PFSK-1 (cell line): ENCODE results near the gene NDUFA13.

Source experiments
- FOXP2 ChIP-seq: optimal IDR thresholded peaks from 2 replicates; pipeline ENCODE3; 2011; ENCODE audit warnings: borderline replicate concordance, control low read depth, inconsistent platforms; ENCODE audit not compliant: insufficient read depth; ENCODE audit errors: extremely low read length, extremely low read depth
- POLR2AphosphoS5 ChIP-seq: IDR thresholded peaks from 2 replicates; pipeline ENCODE4 v1.6.1; 2012; ENCODE audit warnings: low read depth, mild to moderate bottlenecking, control low read depth, low read length, moderate library complexity
- SIN3A ChIP-seq: IDR thresholded peaks from 2 replicates; pipeline ENCODE4 v1.6.1; 2012; ENCODE audit warnings: mild to moderate bottlenecking, low read length, moderate library complexity, borderline replicate concordance; ENCODE audit not compliant: insufficient read depth
- TAF1 ChIP-seq: IDR thresholded peaks from 2 replicates; pipeline ENCODE4 v1.6.1; 2012; ENCODE audit warnings: low read length, control low read depth, borderline replicate concordance; ENCODE audit not compliant: insufficient read depth
- TF ChIP-seq, protein P1 (sequence below), 2 experiments: IDR thresholded peaks; 2 replicates each; pipeline versions ENCODE4 v1.6.1 to v1.8.0; 2011 to 2012; ENCODE audit warnings: low read depth in 2 of 2, low read length in 2 of 2, control low read depth in 1 of 2, inconsistent platforms in 1 of 2, mild to moderate bottlenecking in 1 of 2, moderate library complexity in 1 of 2; ENCODE audit not compliant: insufficient read depth in 1 of 2

Gene NDUFA13

DNA sequence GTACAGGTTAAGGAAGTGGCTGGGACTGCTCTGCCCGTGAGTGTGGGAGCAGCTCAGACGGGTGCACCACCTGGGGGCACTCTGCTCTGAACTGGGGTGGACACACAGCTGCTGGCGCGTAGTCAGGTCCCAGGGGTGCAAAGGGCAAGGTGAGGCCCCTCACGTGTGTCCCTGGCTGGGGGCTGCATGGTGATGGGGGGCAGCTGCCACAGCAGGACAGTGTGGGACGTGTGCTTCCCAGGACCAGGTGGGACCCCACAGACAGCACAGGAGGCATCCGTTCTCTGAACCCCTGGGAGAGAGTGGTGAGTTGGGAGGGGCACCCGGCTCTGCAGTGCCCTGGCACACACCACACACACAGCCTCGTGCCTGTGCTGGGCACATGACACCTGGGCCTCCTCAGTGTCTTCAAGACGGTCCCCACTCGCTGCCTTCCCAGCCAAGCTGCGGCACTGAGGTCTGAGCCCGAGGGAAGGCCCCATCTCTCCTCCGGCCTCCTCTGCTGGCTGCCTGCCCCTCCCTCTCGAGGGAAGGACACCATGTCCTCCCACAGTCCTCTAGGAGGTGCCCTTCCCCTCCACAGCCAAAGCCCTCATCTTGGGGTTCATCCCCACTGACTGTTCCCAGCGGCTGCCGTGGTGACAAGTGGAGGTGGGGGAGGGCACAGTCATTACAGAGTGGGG, 46.8 kb downstream of the NDUFA13 start:
- TF ChIP-seq POLR2AphosphoS5 (no peak), TAF1 (no peak), SIN3A (no peak), FOXP2 (no peak)
- TF ChIP-seq, protein P1, sequence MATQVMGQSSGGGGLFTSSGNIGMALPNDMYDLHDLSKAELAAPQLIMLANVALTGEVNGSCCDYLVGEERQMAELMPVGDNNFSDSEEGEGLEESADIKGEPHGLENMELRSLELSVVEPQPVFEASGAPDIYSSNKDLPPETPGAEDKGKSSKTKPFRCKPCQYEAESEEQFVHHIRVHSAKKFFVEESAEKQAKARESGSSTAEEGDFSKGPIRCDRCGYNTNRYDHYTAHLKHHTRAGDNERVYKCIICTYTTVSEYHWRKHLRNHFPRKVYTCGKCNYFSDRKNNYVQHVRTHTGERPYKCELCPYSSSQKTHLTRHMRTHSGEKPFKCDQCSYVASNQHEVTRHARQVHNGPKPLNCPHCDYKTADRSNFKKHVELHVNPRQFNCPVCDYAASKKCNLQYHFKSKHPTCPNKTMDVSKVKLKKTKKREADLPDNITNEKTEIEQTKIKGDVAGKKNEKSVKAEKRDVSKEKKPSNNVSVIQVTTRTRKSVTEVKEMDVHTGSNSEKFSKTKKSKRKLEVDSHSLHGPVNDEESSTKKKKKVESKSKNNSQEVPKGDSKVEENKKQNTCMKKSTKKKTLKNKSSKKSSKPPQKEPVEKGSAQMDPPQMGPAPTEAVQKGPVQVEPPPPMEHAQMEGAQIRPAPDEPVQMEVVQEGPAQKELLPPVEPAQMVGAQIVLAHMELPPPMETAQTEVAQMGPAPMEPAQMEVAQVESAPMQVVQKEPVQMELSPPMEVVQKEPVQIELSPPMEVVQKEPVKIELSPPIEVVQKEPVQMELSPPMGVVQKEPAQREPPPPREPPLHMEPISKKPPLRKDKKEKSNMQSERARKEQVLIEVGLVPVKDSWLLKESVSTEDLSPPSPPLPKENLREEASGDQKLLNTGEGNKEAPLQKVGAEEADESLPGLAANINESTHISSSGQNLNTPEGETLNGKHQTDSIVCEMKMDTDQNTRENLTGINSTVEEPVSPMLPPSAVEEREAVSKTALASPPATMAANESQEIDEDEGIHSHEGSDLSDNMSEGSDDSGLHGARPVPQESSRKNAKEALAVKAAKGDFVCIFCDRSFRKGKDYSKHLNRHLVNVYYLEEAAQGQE (IDR thresholded peaks at IDR 0.05; ENCODE audit: insufficient read depth in 1 of 2, low read depth in 2 of 2, low read length in 2 of 2): no peak

GRCh38 chr19:19563348-19563848, 47.4 kb downstream of the NDUFA13 start:
- TF ChIP-seq, protein P1 (IDR thresholded peaks at IDR 0.05; ENCODE audit: insufficient read depth in 1 of 2, low read depth in 2 of 2, low read length in 2 of 2): no peak
- no peak for TF ChIP-seq POLR2AphosphoS5
- no peak for TF ChIP-seq TAF1
- TF ChIP-seq SIN3A: no peak
- TF ChIP-seq FOXP2: no peak

DNA sequence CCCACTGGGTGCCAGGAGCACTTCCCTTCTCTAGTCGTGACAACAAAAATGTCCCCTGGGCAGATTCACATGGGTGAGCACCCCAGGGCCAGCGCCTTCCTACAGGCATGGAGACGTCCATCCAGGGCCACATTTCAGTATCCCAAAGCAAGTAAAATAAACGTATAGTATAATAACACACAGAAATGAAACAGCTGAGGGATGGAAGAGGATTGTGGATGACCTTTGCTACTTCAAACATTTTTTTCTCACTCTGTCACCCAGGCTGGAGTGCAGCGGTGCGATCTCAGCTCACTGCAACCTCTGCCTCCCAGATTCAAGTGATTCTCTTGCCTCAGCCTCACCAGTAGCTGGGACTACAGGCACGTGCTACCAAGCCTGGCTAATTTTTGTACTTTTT, 50.3 kb downstream of the NDUFA13 start:
- TF ChIP-seq FOXP2 (no peak), TAF1 (no peak), POLR2AphosphoS5 (no peak), SIN3A (no peak)
- TF ChIP-seq, protein P1 (IDR thresholded peaks at IDR 0.05; ENCODE audit: insufficient read depth in 1 of 2, low read depth in 2 of 2, low read length in 2 of 2): no peak

- TF ChIP-seq, protein P1 (IDR thresholded peaks at IDR 0.05; ENCODE audit: insufficient read depth in 1 of 2, low read depth in 2 of 2, low read length in 2 of 2): no peak
- TF ChIP-seq TAF1: no peak
- no peak for TF ChIP-seq SIN3A
- no peak for TF ChIP-seq POLR2AphosphoS5
- TF ChIP-seq FOXP2: no peak
These were observed 51.4 kb downstream of the NDUFA13 start for GRCh38 chr19:19567391-19567790.
